ENCODE data around the gene ZBTB5. TPM values are rescaled to one million over a fixed set of nuclear protein-coding genes. Genes with fewer than 3 reads are reported as not detected.
"Not testable (repeated sequence)": the region's sequence is repeated elsewhere in the genome, so short reads cannot be mapped to it uniquely, and the experiment has no call there.

The ZBTB5 gene
- total RNA-seq, 2 experiments from 2014 or later, result 8.0 to 9.1 TPM

DNA sequence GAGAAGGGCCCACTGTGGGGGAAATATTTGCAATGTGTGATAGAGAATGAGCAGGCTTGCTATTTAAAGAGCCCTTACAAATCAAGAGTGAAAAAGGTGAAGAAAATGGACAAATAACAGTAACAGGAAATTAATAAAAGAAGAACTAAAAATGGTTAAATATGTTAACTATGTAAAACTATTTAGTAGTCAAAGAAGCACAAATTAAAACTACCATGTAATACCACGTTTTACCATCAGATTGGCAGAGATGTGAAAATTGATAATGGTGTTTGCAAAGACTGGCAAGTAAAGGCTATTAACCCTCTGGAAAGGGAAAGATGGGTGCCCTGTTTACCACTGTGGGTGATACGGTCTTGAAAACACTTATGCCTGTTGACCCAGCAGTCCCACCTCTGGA, 65.9 kb downstream of the ZBTB5 start:
- intact Hi-C loops (cut with DNase I, micrococcal nuclease), result no loop called here
- no peaks in the 10 kb centered on the region for H3K27me3 Mint-ChIP-seq
- no peak for ATAC-seq
- H3K4me1 Mint-ChIP-seq, result peaks cover 5% of the 10 kb centered on the region
- no peaks in the 10 kb centered on the region for H3K36me3 Mint-ChIP-seq (ENCODE audit: low read depth)
- no peak overlapping the region for H3K27ac Mint-ChIP-seq
- no peak for DNase-seq
- ChIA-PET POLR2A (interaction anchor here (0.6 kb wide), 1 partner anchor 480 kb away, joined by 4 read pairs; no protein-coding TSS in a partner anchor), CTCF (no interaction called here)
- H3K9me3 Mint-ChIP-seq (ENCODE audit: low read depth), result no peaks in the 10 kb centered on the region
- H3K4me3 Mint-ChIP-seq, result no peak overlapping the region

DNA sequence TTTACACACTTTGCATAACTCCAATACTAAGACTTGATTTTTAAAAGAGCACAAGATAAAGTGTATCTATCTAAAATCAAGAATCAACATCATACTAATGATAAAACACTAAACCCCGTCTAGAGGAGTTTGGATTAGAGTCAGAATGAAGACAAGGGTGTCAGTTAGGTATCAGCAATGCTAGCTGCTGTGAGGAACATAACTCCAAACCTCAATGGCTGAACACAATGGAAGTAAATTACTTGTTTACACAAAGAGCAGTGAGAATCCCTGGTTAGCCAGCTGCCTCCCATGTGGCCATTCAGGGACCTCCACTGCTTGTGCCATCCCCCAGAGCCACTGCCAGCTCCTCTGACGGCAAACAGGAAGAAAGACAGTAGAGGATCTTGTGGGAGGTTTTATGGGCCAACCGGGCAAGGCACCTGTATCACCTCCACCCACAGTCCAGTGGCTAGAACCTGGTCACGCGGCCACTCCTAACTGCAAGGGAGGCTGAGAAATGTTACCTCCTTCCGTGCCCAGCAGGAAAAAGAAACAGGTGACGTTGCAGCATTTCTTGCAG, 66.7 kb downstream of the ZBTB5 start:
- H3K4me1 Mint-ChIP-seq, result peaks cover 5% of the 10 kb centered on the region
- H3K36me3 Mint-ChIP-seq (ENCODE audit: low read depth), result no peaks in the 10 kb centered on the region
- intact Hi-C loops (cut with DNase I, micrococcal nuclease), result no loop called here
- H3K9me3 Mint-ChIP-seq (ENCODE audit: low read depth), result no peaks in the 10 kb centered on the region
- no peak for DNase-seq
- H3K4me3 Mint-ChIP-seq, result no peak overlapping the region
- H3K27me3 Mint-ChIP-seq, result no peaks in the 10 kb centered on the region
- ChIA-PET CTCF (interaction anchor here (0.6 kb wide), 1 partner anchor 710 kb away, joined by 3 read pairs; no protein-coding TSS in a partner anchor), POLR2A (no interaction called here)
- ATAC-seq, result no peak
- H3K27ac Mint-ChIP-seq, result no peak overlapping the region

DNA sequence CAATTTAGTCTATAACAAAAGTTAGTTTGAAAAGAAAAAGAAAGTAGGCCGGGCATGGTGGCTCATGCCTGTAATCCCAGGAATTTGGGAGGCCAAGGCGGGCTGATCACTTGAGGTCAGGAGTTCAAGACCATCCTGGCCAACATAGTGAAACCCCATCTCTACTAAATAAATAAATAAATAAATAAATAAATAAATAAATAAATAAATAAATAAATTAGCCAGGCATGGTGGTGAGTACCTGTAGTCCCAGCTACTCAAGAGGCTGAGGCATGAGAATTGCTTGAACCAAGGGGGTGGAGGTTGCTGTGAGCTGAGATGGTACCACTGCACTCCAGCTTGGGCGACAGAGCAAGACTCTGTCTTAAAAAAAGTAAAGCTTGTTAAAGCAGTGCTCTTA, 67.3 kb downstream of the ZBTB5 start:
- H3K27ac Mint-ChIP-seq; H3K36me3 Mint-ChIP-seq (ENCODE audit: low read depth); H3K9me3 Mint-ChIP-seq (ENCODE audit: low read depth); DNase-seq; ATAC-seq; H3K27me3 Mint-ChIP-seq; intact Hi-C loops (cut with DNase I, micrococcal nuclease); H3K4me3 Mint-ChIP-seq; H3K4me1 Mint-ChIP-seq; POLR2A ChIA-PET: not testable (repeated sequence)
- CTCF ChIA-PET, result interaction anchor here (0.6 kb wide), 1 partner anchor 710 kb away, joined by 3 read pairs; no protein-coding TSS in a partner anchor

DNA sequence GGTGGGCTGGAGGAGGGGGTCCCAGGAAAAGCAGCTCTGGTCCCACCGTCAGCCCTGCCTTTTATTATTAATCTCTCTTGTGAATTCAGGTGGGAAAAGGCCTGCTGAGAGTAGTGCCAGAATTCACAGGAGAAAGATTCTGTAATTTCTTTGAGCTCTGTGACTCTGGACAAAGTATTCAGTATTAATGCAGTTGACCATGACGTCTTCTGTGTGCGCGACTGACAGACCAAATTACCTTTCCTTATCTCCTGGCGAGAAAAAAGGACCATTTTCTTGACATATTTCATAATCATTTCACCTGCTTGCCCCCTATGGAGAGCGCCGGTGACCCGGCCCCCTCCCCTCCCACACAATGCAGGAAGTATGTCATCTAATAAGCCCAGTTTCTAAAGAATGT, 69.6 kb downstream of the ZBTB5 start:
- Mint-ChIP-seq H3K27ac (no peak overlapping the region), H3K27me3 (no peaks in the 10 kb centered on the region), H3K36me3 (ENCODE audit: low read depth) (no peaks in the 10 kb centered on the region), H3K4me3 (no peak overlapping the region), H3K4me1 (no peaks in the 10 kb centered on the region), H3K9me3 (ENCODE audit: low read depth) (no peaks in the 10 kb centered on the region)
- DNase-seq (no peak), ATAC-seq (no peak)
- intact Hi-C loops (cut with DNase I, micrococcal nuclease), result no loop called here
- ChIA-PET POLR2A (no interaction called here), CTCF (interaction anchor here (0.6 to 1.2 kb wide), 3 partner anchors 10 to 31 kb away, joined by 3 to 5 read pairs (median 3); no protein-coding TSS in a partner anchor)

DNA sequence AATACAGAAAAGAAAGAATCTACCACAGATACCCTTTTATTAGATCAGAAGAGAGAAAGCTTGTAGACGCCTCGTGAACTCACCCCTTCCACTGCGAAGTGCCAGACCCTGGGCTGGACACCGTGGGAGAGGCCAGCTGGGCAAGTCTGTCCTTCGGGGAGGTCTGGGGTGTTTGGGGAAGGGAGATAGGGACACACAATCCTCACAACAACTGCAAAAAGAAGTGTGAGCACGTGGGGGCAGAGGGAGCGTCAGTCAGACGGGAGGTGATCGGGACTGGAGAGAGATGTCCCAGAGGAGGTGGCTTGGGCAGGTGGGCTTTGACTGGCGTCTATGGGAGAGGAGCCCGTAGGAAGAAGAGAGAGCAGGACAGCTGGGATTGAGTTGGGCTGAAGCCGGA, 70.0 kb downstream of the ZBTB5 start:
- POLR2A ChIA-PET, result interaction anchor here (0.6 kb wide), 1 partner anchor 109 kb away, joined by 4 read pairs; no protein-coding TSS in a partner anchor
- DNase-seq (no peak), ATAC-seq (no peak)
- intact Hi-C loops (cut with DNase I, micrococcal nuclease), result no loop called here
- Mint-ChIP-seq H3K27me3 (no peaks in the 10 kb centered on the region), H3K4me1 (no peaks in the 10 kb centered on the region), H3K27ac (no peak overlapping the region), H3K4me3 (no peak overlapping the region), H3K9me3 (ENCODE audit: low read depth) (no peaks in the 10 kb centered on the region), H3K36me3 (ENCODE audit: low read depth) (no peaks in the 10 kb centered on the region)
- CTCF ChIA-PET, result interaction anchor here (0.7 to 1.2 kb wide), 2 partner anchors 9 to 19 kb away, joined by 3 to 5 read pairs; no protein-coding TSS in a partner anchor

DNA sequence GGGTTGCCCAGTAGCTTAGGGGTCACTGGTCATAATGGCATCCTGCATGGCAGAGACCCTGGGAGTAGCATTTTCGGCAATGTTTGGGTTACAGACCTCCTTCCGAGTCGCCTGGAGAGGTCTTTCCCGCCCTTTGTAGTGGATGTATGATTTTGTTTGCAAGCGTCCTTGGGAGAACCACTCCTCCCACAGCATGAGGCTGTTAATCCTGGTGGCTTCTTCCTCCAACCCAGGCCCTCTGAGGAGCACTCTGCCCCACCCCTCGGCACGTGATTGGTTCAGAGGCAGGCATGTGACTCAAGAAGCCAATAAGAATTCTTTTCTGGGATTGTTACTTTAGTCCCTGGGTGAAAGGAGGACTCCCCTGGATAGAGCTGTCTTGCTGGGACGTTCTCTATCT, 73.0 kb downstream of the ZBTB5 start:
- no peak overlapping the region for H3K4me3 Mint-ChIP-seq
- H3K27ac Mint-ChIP-seq, result no peak overlapping the region
- ChIA-PET CTCF (interaction anchor here (0.9 to 1.5 kb wide), 6 partner anchors 11 to 519 kb away, joined by 3 read pairs; no protein-coding TSS in a partner anchor), POLR2A (no interaction called here)
- intact Hi-C loops (cut with DNase I, micrococcal nuclease), result no loop called here
- H3K27me3 Mint-ChIP-seq, result no peaks in the 10 kb centered on the region
- no peak for DNase-seq
- H3K4me1 Mint-ChIP-seq, result no peaks in the 10 kb centered on the region
- H3K36me3 Mint-ChIP-seq (ENCODE audit: low read depth), result no peaks in the 10 kb centered on the region
- no peaks in the 10 kb centered on the region for H3K9me3 Mint-ChIP-seq (ENCODE audit: low read depth)
- ATAC-seq, result no peak

DNA sequence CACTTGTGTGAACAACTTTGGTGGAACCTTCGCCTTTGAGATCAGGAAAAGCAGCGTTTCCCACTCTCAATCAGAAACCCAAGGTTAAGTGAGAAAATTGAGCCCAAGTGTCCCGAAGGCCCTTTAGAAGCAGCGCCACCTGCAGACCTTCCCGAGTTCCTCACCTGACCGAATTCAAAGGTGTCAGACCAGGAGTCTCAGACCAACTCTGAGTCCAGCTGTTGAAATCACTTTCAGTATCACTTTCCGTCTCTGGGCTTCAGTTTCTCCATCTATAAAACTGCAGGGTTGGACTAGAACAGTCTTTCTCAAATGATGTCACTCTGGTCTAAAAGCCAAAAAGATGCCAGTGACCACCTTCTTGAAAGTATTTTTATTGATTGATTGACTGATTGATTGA, 74.5 kb downstream of the ZBTB5 start:
- Mint-ChIP-seq H3K9me3 (ENCODE audit: low read depth) (no peaks in the 10 kb centered on the region), H3K4me1 (no peaks in the 10 kb centered on the region), H3K27me3 (no peaks in the 10 kb centered on the region), H3K36me3 (ENCODE audit: low read depth) (no peaks in the 10 kb centered on the region), H3K27ac (no peak overlapping the region), H3K4me3 (no peak overlapping the region)
- intact Hi-C loops (cut with DNase I, micrococcal nuclease), result loop anchor here (1.0 kb wide), 2 partner anchors 394 to 395 kb away; no protein-coding TSS in a partner anchor
- CTCF ChIA-PET, result interaction anchor here (0.6 to 1.6 kb wide), 3 partner anchors 20 to 395 kb away, joined by 3 to 4 read pairs (median 3); no protein-coding TSS in a partner anchor
- POLR2A ChIA-PET, result no interaction called here
- ATAC-seq, result no peak
- peak; percentile 67 for DNase-seq

Other genes with a start within 250 kb of the ZBTB5 start
- 10 to 100 TPM; 69.1 to 74.4 TPM for gene GRHPR, start 42.8 kb downstream of the ZBTB5 start, total RNA-seq
- gene POLR1E, start 20.5 kb upstream of the ZBTB5 start, total RNA-seq, result 10 to 100 TPM; 67.5 to 69.2 TPM
- 1 to 10 TPM; 2.6 TPM for gene FBXO10, start 110.9 kb upstream of the ZBTB5 start, total RNA-seq
- 100 to 1,000 TPM; 118 to 153 TPM for gene TOMM5, start 127.1 kb upstream of the ZBTB5 start, total RNA-seq
- not detected for gene FRMPD1, start 185.5 kb upstream of the ZBTB5 start, total RNA-seq